HG02678 (cell line): ENCODE data around the gene UBAC2.
A peak's percentile ranks its signal among the peaks of the same experiment; 100 is the strongest.
"Not testable (repeated sequence)": the region's sequence is repeated elsewhere in the genome, so short reads cannot be mapped to it uniquely, and the experiment has no call there.

Experiments used
- ATAC-seq: cut with Tn5 transposase; IDR thresholded peaks from one replicate; pipeline ENCODE4 v1.9.1; 2021; ENCODE audit warnings: mild to moderate bottlenecking, moderate library complexity; ENCODE audit not compliant: unreplicated experiment

UBAC2 gene

DNA sequence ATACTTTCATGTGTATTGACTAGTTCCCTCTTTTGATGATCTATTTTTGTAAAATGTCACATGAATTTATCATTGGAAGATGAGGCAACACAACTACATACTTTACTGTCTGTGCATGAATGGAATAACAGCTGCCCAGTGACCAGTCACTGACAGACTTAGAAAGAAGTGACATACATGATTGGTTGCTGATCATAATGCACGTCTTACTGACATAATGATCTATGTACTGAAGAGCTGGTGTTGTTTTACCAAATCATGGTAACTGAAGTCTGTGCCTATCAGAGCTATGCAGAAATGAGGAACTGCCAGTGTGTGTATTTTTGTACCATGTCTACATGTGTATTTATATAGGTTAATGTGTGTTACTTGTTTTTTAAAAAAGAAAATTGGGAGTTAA, 31.1 kb downstream of the UBAC2 start:
- ATAC-seq = no peak

DNA sequence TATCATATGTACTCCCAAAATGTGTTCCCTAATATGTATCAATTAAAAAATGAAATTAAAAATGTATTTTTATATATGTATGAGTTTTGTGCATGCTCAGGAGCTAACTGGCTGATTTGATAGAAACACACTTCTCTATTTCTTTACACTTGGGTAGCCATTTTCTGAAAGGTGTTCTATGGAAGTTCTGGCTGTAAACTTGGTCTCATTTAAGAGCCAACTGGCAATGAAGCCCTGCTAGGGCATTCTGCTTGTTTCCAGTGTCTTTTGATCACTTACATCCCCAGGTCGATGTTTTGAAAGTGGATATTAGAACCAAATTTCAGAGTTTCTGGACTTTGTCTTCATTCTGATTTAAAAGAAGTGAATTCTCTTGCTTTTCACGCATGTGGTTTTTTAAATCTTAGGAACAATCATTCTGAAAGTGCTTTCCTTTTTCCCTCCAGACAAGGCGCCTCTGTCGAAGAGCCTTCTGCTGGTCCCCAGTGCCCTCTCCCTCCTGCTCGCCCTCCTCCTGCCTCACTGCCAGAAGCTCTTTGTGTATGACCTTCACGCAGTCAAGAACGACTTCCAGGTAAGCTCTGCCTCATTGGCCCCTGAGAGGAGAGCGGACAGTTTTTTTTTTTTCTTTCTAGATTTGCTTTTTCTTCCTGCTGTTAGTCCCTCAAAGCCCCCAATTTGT, 37.5 kb downstream of the UBAC2 start:
- peak; percentile 78 for ATAC-seq

DNA sequence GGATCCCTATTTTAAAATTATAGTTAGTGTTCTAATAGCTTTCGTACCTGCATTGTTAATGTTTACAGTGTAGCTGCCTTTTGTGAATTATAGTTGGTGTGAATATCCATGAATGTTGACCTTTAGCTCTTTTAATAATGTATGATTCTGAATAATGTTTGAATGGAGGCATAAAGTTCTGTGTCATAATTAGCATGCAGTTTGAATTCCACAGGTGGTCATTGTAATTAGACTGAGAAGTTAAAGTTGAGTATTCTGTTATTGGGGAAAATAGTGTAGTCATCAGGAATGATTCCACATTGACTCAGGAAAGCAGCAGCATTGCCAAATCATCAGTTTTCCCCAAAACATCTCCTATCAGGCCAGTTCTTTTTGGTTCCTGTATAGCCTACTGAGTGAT, 45.4 kb downstream of the UBAC2 start:
- no peak for ATAC-seq

DNA sequence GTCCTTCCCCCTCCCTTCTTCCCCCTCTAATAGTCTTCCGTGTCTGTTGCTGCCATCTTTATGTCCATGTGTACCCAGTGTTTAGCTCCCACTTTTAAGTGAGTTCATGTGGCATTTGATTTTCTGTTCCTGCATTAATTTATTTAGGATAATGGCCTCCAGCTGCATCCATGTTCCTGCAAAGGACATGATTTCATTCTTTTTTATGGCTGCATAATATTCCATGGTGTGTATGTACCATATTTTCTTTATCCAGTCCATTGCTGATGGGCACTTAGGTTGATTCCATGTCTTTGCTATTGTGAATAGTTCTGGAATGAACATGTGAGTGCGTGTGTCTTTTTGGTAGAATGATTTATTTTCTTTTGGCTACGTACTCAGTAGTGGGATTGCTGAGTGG, 48.5 kb downstream of the UBAC2 start:
- ATAC-seq = not testable (repeated sequence)

DNA sequence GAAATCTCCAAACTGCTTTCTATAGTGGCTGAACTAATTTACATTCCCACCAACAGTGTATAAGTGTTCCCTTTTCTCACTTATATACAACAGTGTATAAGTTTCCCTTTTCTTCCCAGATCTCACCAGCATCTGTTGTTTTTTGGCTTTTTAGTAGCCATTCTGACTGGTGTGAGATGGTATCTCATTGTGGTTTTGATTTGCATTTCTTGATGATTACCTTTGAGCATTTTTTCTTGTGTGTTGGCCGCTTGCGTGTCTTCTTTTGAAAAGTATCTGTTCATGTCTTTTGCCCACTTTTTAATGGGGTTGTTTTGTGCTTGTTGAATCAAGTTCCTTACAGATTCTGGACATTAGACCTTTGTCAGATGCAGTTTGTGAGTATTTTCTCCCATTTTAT, 49.0 kb downstream of the UBAC2 start:
- not testable (repeated sequence) for ATAC-seq

DNA sequence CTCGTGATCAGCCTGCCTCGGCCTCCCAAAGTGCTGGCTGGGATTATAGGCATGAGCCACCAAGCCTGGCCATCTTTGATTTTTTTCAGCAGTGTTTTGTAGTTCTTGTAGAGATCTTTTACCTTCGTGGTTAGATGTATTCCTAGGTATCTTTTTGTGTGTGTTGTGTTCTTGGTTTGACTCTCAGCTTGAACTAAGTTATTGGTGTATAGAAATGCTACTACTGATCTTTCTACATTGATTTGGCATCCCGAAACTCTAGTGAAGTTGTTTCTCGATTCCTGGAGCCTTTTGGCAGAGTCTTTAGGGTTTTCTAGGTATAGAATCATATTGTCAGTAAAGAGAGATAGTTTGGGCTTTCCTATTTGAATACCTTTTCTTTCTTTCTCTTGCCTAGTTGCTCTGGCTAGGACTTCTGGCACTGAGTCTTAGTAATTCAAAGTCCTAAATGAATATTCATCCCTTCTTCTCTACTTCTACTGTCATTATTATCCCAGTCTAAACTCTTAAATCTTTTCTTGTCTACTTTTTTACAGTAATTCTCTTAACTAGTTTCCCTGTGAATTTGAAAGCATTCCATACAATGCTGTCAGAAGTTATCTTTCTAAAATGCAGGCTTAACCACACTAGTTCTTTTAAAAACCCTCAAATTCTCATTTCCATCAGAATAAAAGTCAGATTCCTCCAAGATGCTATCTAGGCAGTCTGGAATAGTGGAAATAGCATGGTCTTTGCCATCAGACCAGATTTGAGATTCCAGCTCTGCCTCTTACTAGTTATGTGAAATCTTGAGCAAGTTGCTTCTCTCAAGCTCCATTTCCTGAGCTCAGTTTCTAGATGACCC, 50.5 kb downstream of the UBAC2 start:
- ATAC-seq = no peak

DNA sequence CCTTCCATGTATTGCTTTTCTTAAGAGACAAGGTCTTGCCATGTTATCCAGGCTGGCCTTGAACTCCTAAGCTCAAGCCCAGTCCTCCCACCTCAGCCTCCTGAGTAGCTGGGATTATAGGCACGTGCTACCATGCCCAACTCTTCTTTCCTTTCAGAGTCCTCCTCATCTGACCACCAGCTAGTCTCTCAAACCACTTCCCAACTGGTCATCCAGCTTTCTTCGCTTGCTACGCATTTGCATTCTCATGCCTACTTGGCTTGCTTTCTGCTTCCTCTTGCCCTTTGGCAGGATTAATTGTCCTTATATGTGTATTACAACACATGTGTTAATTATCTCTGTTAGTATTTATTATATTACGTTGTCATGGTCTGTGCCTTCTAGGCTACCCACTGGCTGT, 51.3 kb downstream of the UBAC2 start:
- ATAC-seq = no peak

DNA sequence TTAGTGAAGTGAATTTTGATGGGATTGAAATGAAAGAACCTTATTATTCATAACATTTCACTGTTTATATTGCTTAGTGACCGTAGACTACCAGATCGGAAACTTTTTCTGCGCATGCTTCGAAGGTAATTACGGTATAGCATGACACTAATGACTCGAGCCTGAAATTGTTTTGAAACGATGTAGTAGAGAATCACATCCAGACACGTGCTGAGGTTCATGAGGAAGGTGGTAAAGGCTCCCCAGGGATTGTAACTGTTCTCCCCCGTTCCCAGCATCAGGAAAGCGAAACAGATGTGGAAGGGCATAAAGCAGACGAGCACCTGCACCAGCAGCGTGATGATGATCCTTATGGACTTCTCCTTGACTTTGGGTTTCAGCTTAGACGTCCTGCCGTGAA, 54.2 kb downstream of the UBAC2 start:
- ATAC-seq = no peak

DNA sequence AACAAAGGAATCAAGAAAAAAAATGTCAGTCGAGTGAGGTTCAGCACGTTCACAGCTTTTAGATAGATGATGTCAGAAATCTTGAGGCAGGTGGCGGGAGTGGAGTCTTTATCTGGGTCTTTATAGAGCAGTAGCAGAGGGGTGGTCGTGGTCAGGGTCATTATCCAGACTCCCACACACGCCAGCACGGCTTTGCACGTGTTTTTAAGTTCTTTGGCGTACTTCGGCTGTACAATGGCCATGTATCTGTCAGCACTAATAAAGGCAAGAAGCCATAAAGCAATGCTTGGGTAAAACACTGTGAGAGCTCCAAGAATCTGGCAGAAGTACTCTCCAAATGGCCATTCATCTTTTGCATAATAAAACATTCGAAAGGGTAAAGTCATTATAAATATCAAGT, 54.6 kb downstream of the UBAC2 start:
- no peak for ATAC-seq

DNA sequence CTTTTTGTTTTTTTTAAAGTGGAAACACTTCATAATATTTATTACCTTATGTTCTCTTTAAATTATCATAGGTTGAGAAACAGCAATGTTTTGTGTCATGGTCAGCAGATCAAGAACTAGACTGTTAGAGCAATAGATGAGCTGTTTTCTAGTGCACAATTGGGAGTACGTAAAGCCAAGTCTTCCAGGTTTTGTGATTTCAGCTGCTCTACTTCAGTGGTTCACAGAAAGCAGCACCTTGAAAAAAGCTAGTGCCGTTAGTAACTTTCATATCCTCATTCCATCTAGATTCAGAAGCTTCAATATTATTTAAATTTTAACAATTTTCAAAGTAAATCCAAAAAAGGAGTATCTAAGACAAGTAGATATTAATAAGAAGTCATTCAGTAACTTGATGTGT, 55.6 kb downstream of the UBAC2 start:
- no peak for ATAC-seq

DNA sequence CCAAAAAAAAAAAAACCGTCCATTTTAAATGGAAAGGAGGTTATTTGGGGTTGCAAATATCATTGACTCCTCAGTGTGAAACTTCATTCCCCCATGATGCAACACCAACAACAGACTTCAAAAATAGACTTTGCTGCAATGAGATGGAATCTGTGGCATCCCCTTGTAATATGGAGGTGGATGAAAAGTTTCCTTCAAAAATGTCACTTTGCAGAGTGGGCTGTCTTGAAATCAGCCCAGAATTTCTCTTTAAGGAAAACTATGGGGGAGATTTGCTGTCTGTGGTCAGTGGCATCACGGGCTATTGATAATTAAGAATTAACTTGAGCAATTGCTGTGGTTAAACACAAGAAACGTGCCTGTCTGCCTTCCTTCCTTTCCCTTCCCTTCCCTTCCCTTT, 56.1 kb downstream of the UBAC2 start:
- no peak for ATAC-seq

DNA sequence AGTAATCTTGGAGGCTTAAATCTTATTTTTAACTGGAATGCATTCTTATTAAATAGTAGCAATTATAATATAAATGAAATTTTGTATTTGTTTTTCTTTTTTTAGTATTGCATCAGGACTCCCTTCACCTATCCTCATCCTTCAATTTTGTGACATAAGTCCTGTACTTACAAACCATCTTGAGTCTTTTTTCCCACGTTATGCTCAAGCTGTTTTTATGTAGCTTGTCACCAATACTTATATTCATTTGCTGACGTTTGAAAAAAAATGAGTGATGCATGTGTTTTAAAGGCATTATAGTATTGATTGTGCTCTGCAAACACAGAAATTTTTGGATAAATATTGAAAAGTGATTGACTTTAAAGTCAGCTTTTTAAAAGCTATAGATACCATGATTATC, 56.6 kb downstream of the UBAC2 start:
- no peak for ATAC-seq

DNA sequence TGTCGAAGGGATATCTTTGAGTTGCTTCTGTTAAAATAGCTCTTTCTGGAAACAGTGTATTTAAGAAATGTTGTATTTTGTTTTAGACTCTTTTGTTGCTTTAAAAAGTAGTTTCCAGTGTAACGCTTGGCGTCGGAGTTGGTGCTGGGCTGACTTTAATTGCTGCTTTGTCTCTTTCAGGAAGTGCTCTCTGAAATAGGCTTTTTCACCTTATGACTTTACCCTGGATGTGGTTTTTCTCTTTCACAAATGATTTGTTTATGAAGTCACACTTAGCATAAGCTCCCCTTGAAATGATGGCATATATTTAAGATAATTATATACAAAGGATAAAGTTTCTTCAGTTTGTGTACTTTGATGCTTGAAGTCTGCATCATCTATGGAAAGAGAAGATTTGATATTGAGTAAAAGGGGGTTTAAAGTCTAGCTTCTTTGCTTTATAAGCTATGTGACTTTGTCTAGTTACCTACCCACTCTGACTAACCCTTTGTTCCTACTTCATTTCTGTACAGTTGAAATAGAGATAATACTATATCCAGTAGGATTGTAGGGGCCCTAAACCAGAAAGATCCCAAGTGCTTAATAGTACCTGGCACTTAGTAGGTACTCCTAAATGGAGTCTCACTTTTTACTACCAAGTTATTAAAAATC, 57.7 kb downstream of the UBAC2 start, which contains the start of gene GPR18:
Gene GPR18, minus strand, starts transcription at position 170 of the 651 bp plus-strand sequence. CDS start 2,507 bp downstream, outside the sequence.
- ATAC-seq = peak; percentile 88

DNA sequence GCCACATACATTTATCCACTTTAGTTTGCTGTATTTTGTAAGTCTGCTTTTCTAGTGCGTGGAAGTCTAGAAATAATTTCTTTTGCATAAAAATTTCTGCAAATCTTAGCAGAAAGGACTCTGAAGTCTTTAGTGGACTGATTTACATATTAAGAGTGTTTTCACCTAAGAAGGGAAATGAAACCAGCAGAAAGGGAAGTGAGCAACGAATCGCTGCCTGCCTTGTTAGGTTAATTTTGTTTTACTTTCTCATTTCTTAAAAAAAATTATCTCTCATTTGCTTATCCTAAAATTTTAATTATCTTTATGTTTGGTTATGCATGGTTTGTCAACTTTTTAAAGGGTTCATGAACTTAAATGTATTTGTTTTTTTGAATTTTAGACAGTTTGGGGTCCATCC, 58.3 kb downstream of the UBAC2 start:
- ATAC-seq = peak; percentile 65

DNA sequence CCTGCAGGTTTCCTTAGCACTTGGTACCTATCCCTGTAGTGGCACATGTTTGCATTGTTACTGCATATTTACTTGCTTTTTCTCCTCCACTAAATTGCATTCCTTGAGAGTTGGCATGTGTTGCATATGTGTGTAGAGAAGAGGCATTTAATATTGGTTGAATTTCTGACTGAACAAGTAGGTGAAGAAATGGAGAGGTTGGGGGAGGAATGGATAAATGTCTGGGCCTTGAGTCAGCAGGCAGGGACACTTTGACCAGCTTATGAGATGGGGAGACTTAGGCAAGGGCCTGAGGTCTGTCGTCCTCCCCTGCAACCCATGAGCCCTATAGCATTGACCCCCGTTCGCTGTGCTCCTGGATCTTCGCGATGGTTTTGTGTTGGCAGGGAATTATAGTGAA, 59.6 kb downstream of the UBAC2 start:
- no peak for ATAC-seq

DNA sequence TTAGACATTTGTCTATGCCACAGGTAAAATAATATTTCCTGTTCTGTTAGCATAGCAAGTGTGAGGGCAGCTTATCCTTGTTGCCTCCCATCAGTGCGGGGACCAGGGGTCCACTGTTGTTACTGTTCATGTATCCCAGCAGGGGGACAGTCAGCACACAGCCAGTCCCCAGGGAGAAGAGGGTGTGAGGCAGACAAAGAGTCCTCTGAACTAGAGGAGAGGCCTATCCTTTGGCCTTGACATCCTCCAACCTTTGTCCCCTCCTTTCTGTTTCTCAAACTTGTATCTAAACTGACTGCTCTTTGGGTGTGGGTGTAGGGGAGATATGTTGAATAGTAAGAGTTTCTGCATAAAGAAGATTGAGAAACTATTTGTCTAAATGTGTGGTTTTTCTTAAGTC, 60.4 kb downstream of the UBAC2 start:
- ATAC-seq = no peak

DNA sequence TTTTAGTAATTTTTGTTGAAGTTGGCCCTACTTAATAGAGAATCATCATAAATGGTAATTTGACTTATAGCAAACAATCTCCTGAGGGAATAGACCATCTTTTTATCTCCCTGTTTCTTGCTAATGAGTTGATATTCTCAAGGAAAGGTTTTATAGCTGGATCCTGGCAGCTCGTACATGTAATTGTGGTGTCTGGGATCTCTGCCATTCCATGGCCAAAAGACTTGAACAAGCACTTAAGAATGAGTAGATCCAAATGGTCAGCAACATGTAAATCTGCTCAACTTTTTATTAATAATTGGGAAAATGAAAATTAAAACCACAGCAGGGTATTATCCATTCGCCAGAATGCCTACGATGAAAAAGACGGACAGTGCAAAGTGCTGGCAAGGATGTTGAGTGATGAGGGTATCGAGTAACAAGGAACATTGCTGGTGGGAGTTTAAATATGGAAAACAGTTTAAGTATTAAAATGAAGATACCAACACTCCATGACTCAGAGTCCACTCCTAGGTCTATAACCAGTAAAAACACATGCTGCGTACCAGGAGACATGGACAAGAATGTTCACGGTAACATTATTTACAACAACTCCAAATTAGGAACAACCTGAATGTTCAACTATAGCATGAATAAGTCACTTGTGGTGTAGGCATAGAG, 62.6 kb downstream of the UBAC2 start:
- no peak for ATAC-seq

DNA sequence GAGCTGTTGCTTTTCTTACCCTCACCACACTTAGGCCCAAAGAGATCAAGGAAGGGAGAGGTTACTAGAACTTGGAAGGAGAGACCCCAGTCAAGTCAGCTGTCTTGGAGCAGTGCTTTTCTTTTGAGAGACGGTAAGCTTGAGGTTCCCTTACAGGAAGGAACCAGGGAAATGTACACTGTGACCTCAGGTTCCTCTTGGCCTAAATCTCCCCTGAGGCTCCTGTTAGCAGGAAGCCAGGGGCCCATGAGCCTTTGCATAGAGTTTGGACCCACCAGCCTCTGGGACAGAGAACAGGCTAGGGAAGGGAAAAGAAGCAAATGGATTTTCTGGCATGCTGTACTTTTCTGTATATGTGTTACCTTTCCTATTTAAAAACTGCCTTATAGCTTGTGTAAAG, 63.4 kb downstream of the UBAC2 start:
- ATAC-seq = no peak

DNA sequence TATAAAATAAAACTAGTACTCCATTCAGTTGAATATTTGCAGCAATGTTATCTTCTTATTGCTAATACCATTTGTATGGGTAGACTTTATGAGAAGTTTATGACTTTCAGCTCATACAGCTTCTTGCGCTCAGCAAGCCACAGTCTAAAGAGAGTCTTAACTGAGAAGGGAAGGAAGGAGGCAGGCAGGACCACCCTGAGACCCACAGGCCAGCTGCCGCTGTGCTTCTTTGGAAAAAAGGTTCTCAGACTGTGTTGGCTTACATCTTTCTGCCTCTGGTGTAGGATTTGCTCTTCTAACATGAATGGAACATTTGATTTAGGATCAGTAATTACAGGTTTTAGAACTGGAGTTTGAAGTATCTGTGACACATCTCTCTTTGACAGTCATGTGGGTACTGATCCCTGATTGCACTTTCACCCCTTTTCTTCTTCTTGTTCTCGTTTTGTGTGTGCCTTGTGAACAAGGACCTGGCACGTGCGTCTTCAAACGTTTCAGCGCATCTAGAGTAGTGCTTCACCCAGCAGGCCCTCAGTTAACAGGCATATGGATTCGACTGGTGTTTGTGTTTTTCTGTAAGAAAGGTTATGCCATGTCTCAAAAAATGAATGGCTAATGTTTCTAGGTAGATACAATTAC, 64.6 kb downstream of the UBAC2 start:
- no peak for ATAC-seq

DNA sequence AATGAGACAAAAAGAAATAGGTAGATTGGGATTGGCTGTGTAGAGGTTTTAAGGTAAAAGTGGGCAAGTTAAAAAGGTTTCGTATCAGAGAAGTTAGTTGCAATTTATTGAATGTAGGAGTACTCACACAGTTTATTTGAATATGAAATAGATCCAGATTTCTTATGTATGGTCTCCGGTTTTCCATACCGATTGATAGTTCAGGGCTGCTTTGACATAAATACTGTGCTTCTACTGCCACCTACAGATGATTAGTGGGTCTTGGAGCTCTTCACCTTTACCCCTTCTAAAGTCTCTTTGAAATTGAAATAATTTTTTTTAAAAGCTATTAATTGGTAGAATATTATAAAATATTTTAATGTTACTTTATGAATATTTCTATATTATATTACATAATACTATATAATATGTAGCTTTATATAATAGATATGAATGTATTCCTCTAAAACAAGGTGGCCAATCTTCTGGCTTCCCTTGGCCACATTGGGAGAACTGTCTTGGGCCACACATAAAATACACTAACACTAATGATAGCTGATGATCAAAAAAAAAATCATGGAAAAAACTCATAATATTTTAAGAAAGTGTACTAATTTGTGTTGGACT, 65.3 kb downstream of the UBAC2 start:
- ATAC-seq = no peak
